ENCODE data around the gene CBLL1. TPM values are rescaled to one million over a fixed set of nuclear protein-coding genes. Genes with fewer than 3 reads are reported as not detected.

Gene CBLL1
- total RNA-seq, 1 donor from 2014 or later: 34.0 TPM

- Mint-ChIP-seq H3K4me3 (ENCODE audit: low read depth) (no peak overlapping the region), H3K36me3 (ENCODE audit: insufficient read depth) (peaks cover 3% of the 10 kb centered on the region), H3K9me3 (ENCODE audit: low read depth) (peaks cover 20% of the 10 kb centered on the region), H3K27ac (no peak overlapping the region), H3K27me3 (no peaks in the 10 kb centered on the region), H3K4me1 (ENCODE audit: low read depth) (peaks cover 26% of the 10 kb centered on the region)
- no peak for TF ChIP-seq CTCF (IDR thresholded peaks at IDR 0.05; ENCODE audit: unreplicated experiment)
- no peak for DNase-seq (ENCODE audit: low spot score, unreplicated experiment)
Observed at GRCh38 chr7:107799647-107800264, 55.8 kb downstream of the CBLL1 start.

GRCh38 chr7:107803009-107803610, 59.2 kb downstream of the CBLL1 start, which contains the start of gene SLC26A3:
SLC26A3 (minus strand) TSS chr7:107803223; CDS start chr7:107794509, 8,714 bp downstream.
- H3K4me1 Mint-ChIP-seq (ENCODE audit: low read depth): peaks cover 26% of the 10 kb centered on the region
- H3K27me3 Mint-ChIP-seq: no peaks in the 10 kb centered on the region
- H3K27ac Mint-ChIP-seq: no peak within 1 kb of the TSS

GRCh38 chr7:107809179-107809578, 65.2 kb downstream of the CBLL1 start:
- H3K36me3 Mint-ChIP-seq (ENCODE audit: insufficient read depth): peaks cover 4% of the 10 kb centered on the region
- H3K27me3 Mint-ChIP-seq: no peaks in the 10 kb centered on the region
- H3K9me3 Mint-ChIP-seq (ENCODE audit: low read depth): peaks cover 18% of the 10 kb centered on the region
- no peak for TF ChIP-seq CTCF (IDR thresholded peaks at IDR 0.05; ENCODE audit: unreplicated experiment)
- DNase-seq (ENCODE audit: low spot score, unreplicated experiment): no peak
- no peak overlapping the region for H3K4me3 Mint-ChIP-seq (ENCODE audit: low read depth)
- no peak overlapping the region for H3K27ac Mint-ChIP-seq
- H3K4me1 Mint-ChIP-seq (ENCODE audit: low read depth): peaks cover 10% of the 10 kb centered on the region

More at GRCh38 chr7:107803009-107803610, 59.2 kb downstream of the CBLL1 start, which contains the start of gene SLC26A3:
- Mint-ChIP-seq H3K9me3 (ENCODE audit: low read depth) (peaks cover 27% of the 10 kb centered on the region), H3K4me3 (ENCODE audit: low read depth) (no peak within 1 kb of the TSS), H3K36me3 (ENCODE audit: insufficient read depth) (peaks cover 5% of the 10 kb centered on the region)
- no peak for DNase-seq (ENCODE audit: low spot score, unreplicated experiment)
- no peak for TF ChIP-seq CTCF (IDR thresholded peaks at IDR 0.05; ENCODE audit: unreplicated experiment)

- no peak for DNase-seq (ENCODE audit: low spot score, unreplicated experiment)
- no peaks in the 10 kb centered on the region for H3K27me3 Mint-ChIP-seq
- peaks cover 9% of the 10 kb centered on the region for H3K9me3 Mint-ChIP-seq (ENCODE audit: low read depth)
- H3K36me3 Mint-ChIP-seq (ENCODE audit: insufficient read depth): peaks cover 2% of the 10 kb centered on the region
- TF ChIP-seq CTCF (IDR thresholded peaks at IDR 0.05; ENCODE audit: unreplicated experiment): no peak
- H3K4me3 Mint-ChIP-seq (ENCODE audit: low read depth): no peak overlapping the region
- H3K27ac Mint-ChIP-seq: no peak overlapping the region
- no peaks in the 10 kb centered on the region for H3K4me1 Mint-ChIP-seq (ENCODE audit: low read depth)
Observed at GRCh38 chr7:107810626-107811025, 66.7 kb downstream of the CBLL1 start.

Other genes starting within 250 kb of the CBLL1 start
- gene COG5, start 180.2 kb upstream of the CBLL1 start, total RNA-seq: 49.0 and 49.5 TPM in 2 replicates
- 11.4 and 16.8 TPM in 2 replicates for gene DUS4L, start 180.2 kb upstream of the CBLL1 start, total RNA-seq
- 34.9 and 38.5 TPM in 2 replicates for gene BCAP29, start 163.9 kb upstream of the CBLL1 start, total RNA-seq
- 0.42 and 0.43 TPM in 2 replicates for gene SLC26A4, start 83.3 kb upstream of the CBLL1 start, total RNA-seq
- gene SLC26A3, start 59.1 kb downstream of the CBLL1 start, total RNA-seq: 2.0 and 2.8 TPM in 2 replicates
- gene DLD, start 147.0 kb downstream of the CBLL1 start, total RNA-seq: 75.7 and 80.0 TPM in 2 replicates

Data from progenitor cell of endocrine pancreas (in vitro differentiated cells).